Caco-2 (cell line): ENCODE measurements around the gene GBP6. TPM values are rescaled to one million over a fixed set of nuclear protein-coding genes. Genes with fewer than 3 reads are reported as not detected.
"Not testable (repeated sequence)": the region's sequence is repeated elsewhere in the genome, so short reads cannot be mapped to it uniquely, and the experiment has no call there.

Experiments used
- BruUV-seq: library from RNA; stranded (reverse); fragments of 400-500 nt; replicated peaks from 2 replicates; lab custom pipeline; 2021; lab: Mats Ljungman, UMichigan
- CTCF ChIA-PET: fragments of 300-600 bp; sonication (Branson Sonifier 250); formaldehyde crosslinking; loops from one replicate; lab custom pipeline; 2022; ENCODE audit warnings: antibody characterized with exemption; lab: Charles Lee
- POLR2A ChIA-PET: fragments of 300-600 bp; sonication (Branson Sonifier 250); formaldehyde crosslinking; loops from one replicate; lab custom pipeline; 2022; ENCODE audit warnings: antibody characterized with exemption; lab: Charles Lee
- DNase-seq, 2 experiments: peaks; one replicate each; pipeline versions ENCODE4 v3.0.0 to v3.0.0-alpha.2; 2020 to 2022
- H3K27me3 ChIP-seq: replicated peaks from 2 replicates; pipeline ENCODE4 v1.6.0; 2011; ENCODE audit warnings: low read length; ENCODE audit not compliant: control insufficient read depth, insufficient read depth
- H3K36me3 ChIP-seq: 2 replicates; pipeline ENCODE4 v1.5.1; 2011; ENCODE audit warnings: low read length; ENCODE audit not compliant: control insufficient read depth, insufficient read depth
- H3K4me1 ChIP-seq: fragments of 250-450 bp; sonication (Bioruptor Pico); 2 replicates; pipeline ENCODE4 v1.5.1; 2020; ENCODE audit warnings: mild to moderate bottlenecking
- H3K4me3 ChIP-seq: 2 replicates; pipeline ENCODE4 v1.5.1; 2011; ENCODE audit warnings: low read depth, mild to moderate bottlenecking, control low read depth, low read length
- H3K9me3 ChIP-seq: fragments of 250-450 bp; sonication (Bioruptor Pico); 2 replicates; pipeline ENCODE4 v1.5.1; 2020; ENCODE audit warnings: mild to moderate bottlenecking, moderate library complexity
- H3K27ac Mint-ChIP-seq: one replicate; pipeline ENCODE4 v1.8.0; 2022; ENCODE audit warnings: mixed read lengths; ENCODE audit not compliant: unreplicated experiment
- H3K27me3 Mint-ChIP-seq: one replicate; pipeline ENCODE4 v1.8.0; 2022; ENCODE audit warnings: mixed read lengths; ENCODE audit not compliant: insufficient read depth, unreplicated experiment
- H3K36me3 Mint-ChIP-seq: one replicate; pipeline ENCODE4 v1.8.0; 2022; ENCODE audit warnings: mild to moderate bottlenecking, mixed read lengths; ENCODE audit not compliant: insufficient read depth, unreplicated experiment
- H3K4me1 Mint-ChIP-seq: one replicate; pipeline ENCODE4 v1.8.0; 2022; ENCODE audit warnings: low read depth, mixed read lengths; ENCODE audit not compliant: unreplicated experiment
- H3K4me3 Mint-ChIP-seq: one replicate; pipeline ENCODE4 v1.8.0; 2022; ENCODE audit warnings: mild to moderate bottlenecking, moderate library complexity, mixed read lengths; ENCODE audit not compliant: unreplicated experiment
- H3K9me3 Mint-ChIP-seq: one replicate; pipeline ENCODE4 v1.8.0; 2022; ENCODE audit warnings: mixed read lengths; ENCODE audit not compliant: unreplicated experiment
- CTCF ChIP-seq, 2 experiments: fragments of 200-600 bp in 1 of 2; IDR thresholded peaks; 1 replicate in 1 of 2; 2 replicates in 1 of 2; pipeline versions ENCODE4 v1.5.1 to v1.8.0; 2011 to 2022; ENCODE audit warnings: antibody characterized with exemption in 1 of 2, control low read depth in 1 of 2, inconsistent platforms in 1 of 2, low read depth in 1 of 2, low read length in 1 of 2, mild to moderate bottlenecking in 1 of 2, moderate library complexity in 1 of 2; ENCODE audit not compliant: insufficient read depth in 1 of 2, severe bottlenecking in 1 of 2, unreplicated experiment in 1 of 2
- intact Hi-C: fragments of 100-400 bp; cut with micrococcal nuclease; formaldehyde crosslinking; loops from one replicate; pipeline ENCODE4 v1.10.0; 2022; ENCODE audit not compliant: unreplicated experiment
- total RNA-seq: library from RNA; stranded (reverse); gene quantifications from 2 replicates; pipeline ENCODE4 v1.2.3, GENCODE V29; 2022

Gene GBP6
- total RNA-seq, 1 experiment from 2014 or later: not detected

DNA sequence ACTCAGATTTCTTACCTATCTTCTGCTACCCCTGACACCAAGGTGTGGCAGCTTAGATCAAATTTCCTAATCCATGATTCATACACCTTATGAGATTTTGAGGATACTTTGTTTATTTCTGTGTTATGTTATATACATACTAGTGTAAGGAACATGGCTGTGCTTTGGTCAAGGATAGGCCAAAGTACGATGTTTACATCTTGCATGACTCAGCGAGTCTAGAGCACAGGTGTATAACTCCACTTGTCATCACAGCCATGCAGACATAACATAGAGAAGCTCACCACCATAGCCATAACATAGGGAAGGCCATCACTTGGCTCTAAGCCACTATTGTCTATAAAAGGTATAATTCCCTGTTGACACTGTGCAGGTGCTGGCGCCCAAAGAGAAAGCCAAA, 61.2 kb downstream of the GBP6 start:
- TF ChIP-seq CTCF (IDR thresholded peaks at IDR 0.05; ENCODE audit: insufficient read depth in 1 of 2, low read depth in 1 of 2, low read length in 1 of 2, severe bottlenecking in 1 of 2, unreplicated experiment in 1 of 2): no peak
- no TSS peak for BruUV-seq
- POLR2A ChIA-PET: no interaction called here

DNA sequence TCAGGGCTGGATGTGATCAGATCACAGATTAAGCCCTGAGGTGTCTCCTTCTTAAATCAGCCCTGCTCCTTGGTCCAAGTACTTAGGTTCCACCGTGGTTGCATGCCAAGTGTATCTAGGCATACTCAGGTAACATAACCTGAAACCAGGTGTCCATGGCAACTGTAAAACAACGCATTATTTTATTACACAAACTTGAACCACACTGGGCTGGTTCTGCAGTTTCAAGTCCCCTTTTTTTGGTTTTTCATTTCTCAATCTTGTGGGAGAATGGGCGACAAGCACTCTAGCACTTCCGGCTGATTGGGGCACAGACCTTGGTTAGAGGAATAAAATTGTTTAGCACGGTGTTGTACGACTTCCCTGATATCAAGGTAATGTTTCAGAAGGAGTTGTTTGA, 65.2 kb downstream of the GBP6 start:
- BruUV-seq: no TSS peak
- DNase-seq: no peak
- Mint-ChIP-seq H3K36me3 (no peaks in the 10 kb centered on the region), H3K27ac (no peak overlapping the region), H3K4me3 (no peak overlapping the region), H3K27me3 (peaks cover 2% of the 10 kb centered on the region), H3K9me3 (no peaks in the 10 kb centered on the region), H3K4me1 (no peaks in the 10 kb centered on the region)
- CTCF ChIA-PET: no interaction called here
- H3K36me3 ChIP-seq: no peaks in the 10 kb centered on the region
- H3K4me3 ChIP-seq: no peak overlapping the region
- POLR2A ChIA-PET: no interaction called here
- no peaks in the 10 kb centered on the region for H3K27me3 ChIP-seq
- no peaks in the 10 kb centered on the region for H3K9me3 ChIP-seq
- H3K4me1 ChIP-seq: no peaks in the 10 kb centered on the region
- TF ChIP-seq CTCF (IDR thresholded peaks at IDR 0.05; ENCODE audit: insufficient read depth in 1 of 2, low read depth in 1 of 2, low read length in 1 of 2, severe bottlenecking in 1 of 2, unreplicated experiment in 1 of 2): no peak
- intact Hi-C loops: no loop called here

More for the DNA sequence above, 61.2 kb downstream of the GBP6 start:
- Mint-ChIP-seq H3K27ac (no peak overlapping the region), H3K4me3 (no peak overlapping the region), H3K9me3 (no peaks in the 10 kb centered on the region), H3K27me3 (peaks cover 2% of the 10 kb centered on the region), H3K4me1 (no peaks in the 10 kb centered on the region), H3K36me3 (no peaks in the 10 kb centered on the region)
- DNase-seq: no peak
- Histone ChIP-seq H3K36me3 (no peaks in the 10 kb centered on the region), H3K9me3 (no peaks in the 10 kb centered on the region), H3K27me3 (no peaks in the 10 kb centered on the region), H3K4me1 (no peaks in the 10 kb centered on the region), H3K4me3 (no peak overlapping the region)
- CTCF ChIA-PET: no interaction called here
- intact Hi-C loops: no loop called here

DNA sequence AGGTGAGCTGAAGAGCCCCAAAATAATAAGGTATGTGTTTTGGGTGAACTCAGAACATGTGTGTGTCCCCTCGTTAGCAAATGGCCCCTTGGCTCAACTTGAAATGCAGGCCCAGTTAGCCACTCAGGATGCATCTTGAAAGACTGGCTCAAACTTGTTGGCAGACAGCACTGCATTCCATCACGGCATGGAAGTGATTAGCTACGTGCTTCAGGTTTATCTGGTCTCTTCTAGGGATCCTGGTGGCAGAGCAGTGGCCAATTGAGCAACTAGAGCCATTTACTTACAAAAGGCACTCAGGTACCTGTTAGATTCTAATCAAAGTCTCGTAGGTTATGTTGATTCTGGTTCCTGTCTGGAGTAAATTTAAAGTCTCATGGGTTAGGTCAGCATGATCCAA, 65.8 kb downstream of the GBP6 start:
- H3K4me1 ChIP-seq, H3K4me3 Mint-ChIP-seq, H3K9me3 Mint-ChIP-seq, CTCF ChIA-PET, DNase-seq, POLR2A ChIA-PET, H3K4me1 Mint-ChIP-seq, H3K4me3 ChIP-seq, H3K27me3 Mint-ChIP-seq, H3K36me3 ChIP-seq, H3K27ac Mint-ChIP-seq, intact Hi-C loops, BruUV-seq, H3K27me3 ChIP-seq, H3K9me3 ChIP-seq, H3K36me3 Mint-ChIP-seq: not testable (repeated sequence)

DNA sequence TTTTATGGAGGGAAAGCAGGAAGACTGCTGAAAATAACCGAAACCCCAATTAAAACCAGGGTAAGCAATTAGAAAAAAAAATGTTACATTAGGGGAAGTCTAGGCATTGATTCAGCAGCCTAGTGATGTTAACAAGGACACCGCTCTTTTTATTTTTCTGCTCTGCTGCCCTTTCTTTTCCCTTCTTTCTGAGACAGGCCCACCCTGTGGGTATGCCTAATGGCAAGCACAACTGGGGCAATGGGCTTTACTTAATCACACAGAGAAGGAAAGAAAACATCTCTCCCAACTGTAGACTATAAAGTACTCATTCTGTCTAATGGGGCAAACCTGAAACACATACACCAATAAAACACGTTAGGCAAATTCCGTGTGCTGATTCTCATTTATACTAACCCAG, 69.6 kb downstream of the GBP6 start:
- BruUV-seq: no TSS peak
- no peak for TF ChIP-seq CTCF (IDR thresholded peaks at IDR 0.05; ENCODE audit: insufficient read depth in 1 of 2, low read depth in 1 of 2, low read length in 1 of 2, severe bottlenecking in 1 of 2, unreplicated experiment in 1 of 2)
- no peak for DNase-seq
- intact Hi-C loops: no loop called here
- peaks cover 2% of the 10 kb centered on the region for H3K9me3 Mint-ChIP-seq
- ChIA-PET CTCF (interaction anchor here (1.1 kb wide), 1 partner anchor 10 kb away, joined by 4 read pairs; no protein-coding TSS in a partner anchor), POLR2A (no interaction called here)
- no peak overlapping the region for H3K27ac Mint-ChIP-seq
- Histone ChIP-seq H3K4me3 (no peak overlapping the region), H3K36me3 (no peaks in the 10 kb centered on the region), H3K9me3 (no peaks in the 10 kb centered on the region), H3K4me1 (no peaks in the 10 kb centered on the region), H3K27me3 (no peaks in the 10 kb centered on the region)
- H3K4me3 Mint-ChIP-seq: no peak overlapping the region
- no peaks in the 10 kb centered on the region for H3K4me1 Mint-ChIP-seq
- no peaks in the 10 kb centered on the region for H3K36me3 Mint-ChIP-seq
- no peaks in the 10 kb centered on the region for H3K27me3 Mint-ChIP-seq

DNA sequence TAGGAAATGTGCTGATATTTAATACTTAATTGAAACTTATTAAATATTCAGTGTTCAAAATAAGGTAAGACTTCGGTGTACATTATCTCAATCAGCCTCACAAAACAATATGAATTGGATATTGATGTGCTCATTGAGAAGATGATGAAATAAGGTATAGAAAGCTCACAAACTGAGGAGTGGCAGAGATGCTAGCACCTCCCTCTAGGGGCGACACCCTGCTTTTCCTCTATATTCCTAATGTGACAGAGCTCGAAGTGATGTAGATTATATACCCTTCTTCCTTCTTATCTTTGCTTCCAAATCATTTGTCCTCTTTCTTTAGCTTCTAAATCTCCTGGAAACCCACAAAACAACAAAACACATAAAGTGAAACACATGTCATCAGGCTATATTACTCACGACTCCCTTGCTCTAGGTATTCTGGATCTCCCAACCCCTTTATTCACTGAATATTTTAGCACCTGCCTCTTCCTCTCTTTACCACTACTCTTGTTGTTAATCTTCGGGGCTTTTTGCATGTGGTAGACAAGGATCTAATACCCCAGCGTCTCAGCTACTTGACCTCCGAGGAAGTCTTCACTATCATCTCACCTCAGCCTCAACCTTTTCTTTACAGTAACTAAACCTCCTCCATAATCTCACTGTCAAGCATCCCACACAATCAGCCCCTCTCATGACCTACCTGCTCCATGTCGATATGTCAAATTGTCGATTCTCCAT, 70.4 kb downstream of the GBP6 start:
- POLR2A ChIA-PET, H3K4me1 ChIP-seq, H3K4me3 ChIP-seq, H3K9me3 ChIP-seq, H3K27me3 Mint-ChIP-seq, H3K27me3 ChIP-seq, intact Hi-C loops, BruUV-seq, H3K4me3 Mint-ChIP-seq, DNase-seq, H3K36me3 ChIP-seq, H3K36me3 Mint-ChIP-seq, H3K27ac Mint-ChIP-seq, H3K4me1 Mint-ChIP-seq: not testable (repeated sequence)
- CTCF ChIA-PET: interaction anchor here (1.1 kb wide), 1 partner anchor 9 kb away, joined by 4 read pairs; no protein-coding TSS in a partner anchor
- peaks cover 10% of the 10 kb centered on the region for H3K9me3 Mint-ChIP-seq
